Transverse colon (tissue), 4 donors: Measurements from ENCODE around the gene ZDHHC17. TPM values are rescaled to one million over a fixed set of nuclear protein-coding genes. Genes with fewer than 3 reads are reported as not detected.

Source experiments
- DNase-seq: peaks from one replicate; pipeline ENCODE4 v3.0.0-alpha.2; 2019
- H3K27ac ChIP-seq, 4 donors: fragments of 200-600 bp; sonication (generic); 2 replicates each; pipeline ENCODE4 v1.5.1; 2016 to 2018; ENCODE audit warnings: inconsistent platforms in 4 of 4
- H3K27me3 ChIP-seq: fragments of 200-600 bp; sonication (generic); 2 replicates; pipeline ENCODE4 v1.5.1; 2017; ENCODE audit warnings: inconsistent platforms
- H3K36me3 ChIP-seq, 4 donors: fragments of 200-600 bp; sonication (generic); 2 replicates each; pipeline ENCODE4 v1.5.1; 2017 to 2019; ENCODE audit warnings: inconsistent platforms in 4 of 4
- H3K4me1 ChIP-seq, 4 donors: fragments of 200-600 bp; sonication (generic); 2 replicates each; pipeline ENCODE4 v1.5.1; 2017 to 2020; ENCODE audit warnings: inconsistent platforms in 4 of 4
- H3K4me3 ChIP-seq, 4 donors: fragments of 200-600 bp; sonication (generic); 1 replicate in 1 of 4; 2 replicates in 3 of 4; pipeline versions ENCODE4 v1.5.1 to v1.6.1; 2017 to 2019; ENCODE audit warnings: inconsistent platforms in 4 of 4
- H3K9me3 ChIP-seq, 2 donors: fragments of 200-600 bp; sonication (generic); 2 replicates each; pipeline ENCODE4 v1.5.1; 2017 to 2019; ENCODE audit warnings: inconsistent platforms in 2 of 2
- CTCF ChIP-seq, 5 experiments: fragments of 200-600 bp in 3 of 5; fragments of 450-650 bp in 2 of 5; sonication (generic) in 3 of 5; IDR thresholded peaks; 1 replicate in 2 of 5; 2 replicates in 3 of 5; pipeline ENCODE4 v1.5.1; 2016 to 2017; ENCODE audit warnings: antibody characterized with exemption in 5 of 5, inconsistent platforms in 3 of 5, mild to moderate bottlenecking in 2 of 5, moderate library complexity in 1 of 5
- EP300 ChIP-seq: sonication (generic); formaldehyde crosslinking; IDR thresholded peaks from one replicate; pipeline ENCODE4 v1.6.1; 2017; ENCODE audit warnings: antibody characterized with exemption, low read depth
- POLR2A ChIP-seq: fragments of 450-650 bp; IDR thresholded peaks from one replicate; pipeline ENCODE4 v1.6.1; 2016; ENCODE audit warnings: antibody characterized with exemption, mild to moderate bottlenecking, moderate library complexity
- POLR2AphosphoS5 ChIP-seq, 3 donors: sonication (generic); formaldehyde crosslinking; IDR thresholded peaks; one replicate each; pipeline ENCODE4 v1.6.1; 2016; ENCODE audit warnings: antibody characterized with exemption in 3 of 3
- WGBS, 2 donors: methylation state at CpG; one replicate each; pipeline ENCODE4 v1.1.5; 2018; ENCODE audit warnings: low coverage in 1 of 2; 5-methylcytosine and 5-hydroxymethylcytosine counted together
- in situ Hi-C, 4 donors: fragments of 200-750 bp; cut with MboI; loops; one replicate each; pipeline versions ENCODE4 v1.15.0 to v1.15.1; 2017; ENCODE audit warnings: low sequenced_read_pairs in 3 of 4, low pct_ligation_motif_present in 1 of 4, low pct_unique_long_range_greater_than_20kb in 1 of 4
- intact Hi-C: fragments of 100-400 bp; cut with DNase I; formaldehyde crosslinking; loops from one replicate; pipeline ENCODE4 v1.15.1; 2023; ENCODE audit warnings: low total_unique reads
- total RNA-seq, 4 donors: library from RNA; depleted of rRNA; stranded (reverse); fragments of >200 nt; gene quantifications; one replicate each; pipeline ENCODE4 v1.1.0, GENCODE V29; 2016

The ZDHHC17 gene
- total RNA-seq, 4 donors from 2014 or later: 2.6 to 38.7 (median 18.5) TPM

- in situ Hi-C loops: no loop called here
- Histone ChIP-seq H3K36me3 (no peaks in the 10 kb centered on the region), H3K4me1 (peaks cover 0 to 9% (median 7%) of the 10 kb centered on the region in 4 donors), H3K27ac (no peak overlapping the region), H3K27me3 (peaks cover 29% of the 10 kb centered on the region), H3K9me3 (no peaks in the 10 kb centered on the region), H3K4me3 (no peak overlapping the region)
- 52 to 63% methylated on average over 3 of the region's 3 CpGs for WGBS, 2 donors
- intact Hi-C loops: no loop called here
- no peak for DNase-seq
- TF ChIP-seq POLR2A: no peak
- TF ChIP-seq POLR2AphosphoS5 (IDR thresholded peaks at IDR 0.05): no peak
- no peak for TF ChIP-seq CTCF (IDR thresholded peaks at IDR 0.05)
- no peak for TF ChIP-seq EP300
Measured at GRCh38 chr12:76874027-76874426, 110.1 kb downstream of the ZDHHC17 start.

GRCh38 chr12:76874491-76875190, 110.7 kb downstream of the ZDHHC17 start:
- in situ Hi-C loops: no loop called here
- H3K27ac ChIP-seq: no peak overlapping the region
- no peak overlapping the region for H3K4me3 ChIP-seq
- no peak for DNase-seq
- TF ChIP-seq EP300: no peak
- no peak for TF ChIP-seq POLR2A
- no peak for TF ChIP-seq CTCF (IDR thresholded peaks at IDR 0.05)
- no peak for TF ChIP-seq POLR2AphosphoS5 (IDR thresholded peaks at IDR 0.05)
- no peaks in the 10 kb centered on the region for H3K36me3 ChIP-seq
- H3K9me3 ChIP-seq: no peaks in the 10 kb centered on the region
- intact Hi-C loops: no loop called here
- 74 to 100% methylated on average over 2 to 11 of the region's 11 CpGs for WGBS, 2 donors
- H3K4me1 ChIP-seq: peaks cover under 1 to 15% (median 9%) of the 10 kb centered on the region in 4 donors
- H3K27me3 ChIP-seq: peaks cover 35% of the 10 kb centered on the region

GRCh38 chr12:76876696-76877229, 112.8 kb downstream of the ZDHHC17 start:
- TF ChIP-seq CTCF (IDR thresholded peaks at IDR 0.05): no peak
- no peak for TF ChIP-seq EP300
- no peak for TF ChIP-seq POLR2A
- no peak for TF ChIP-seq POLR2AphosphoS5 (IDR thresholded peaks at IDR 0.05)
- 50 to 75% methylated on average over 1 to 2 of the region's 2 CpGs for WGBS, 2 donors

GRCh38 chr12:76878099-76878898, 114.4 kb downstream of the ZDHHC17 start:
- TF ChIP-seq POLR2A (no peak), CTCF (IDR thresholded peaks at IDR 0.05) (peak in 1 of 5 experiments; percentile 13), EP300 (no peak), POLR2AphosphoS5 (IDR thresholded peaks at IDR 0.05) (no peak)
- in situ Hi-C loops: no loop called here
- H3K27ac ChIP-seq: peak overlapping the region; percentile 76 to 86 (median 82)

More at GRCh38 chr12:76876696-76877229, 112.8 kb downstream of the ZDHHC17 start:
- Histone ChIP-seq H3K27ac (no peak overlapping the region), H3K27me3 (peaks cover 38% of the 10 kb centered on the region), H3K36me3 (no peaks in the 10 kb centered on the region), H3K9me3 (no peaks in the 10 kb centered on the region), H3K4me1 (peaks cover 3 to 18% (median 9%) of the 10 kb centered on the region in 4 donors), H3K4me3 (no peak overlapping the region)
- no peak for DNase-seq
- in situ Hi-C loops (no loop called here), intact Hi-C loops (no loop called here)

More at GRCh38 chr12:76878099-76878898, 114.4 kb downstream of the ZDHHC17 start:
- Histone ChIP-seq H3K36me3 (no peaks in the 10 kb centered on the region), H3K4me3 (peak overlapping the region; percentile 55 to 85 (median 63)), H3K9me3 (no peaks in the 10 kb centered on the region), H3K4me1 (peaks cover 3 to 18% (median 9%) of the 10 kb centered on the region in 4 donors), H3K27me3 (peaks cover 38% of the 10 kb centered on the region)
- intact Hi-C loops: no loop called here
- no peak for DNase-seq
- WGBS, 2 donors: 0 to 3% methylated on average over 18 to 44 of the region's 44 CpGs
